Loucy (cell line): ENCODE measurements around the gene PANK4.

Experiments used
- H2AFZ ChIP-seq: fragments of 200-600 bp; sonication (generic); 2 replicates; pipeline ENCODE4 v1.6.0; 2016; ENCODE audit warnings: antibody characterized with exemption, mild to moderate bottlenecking, low read length, moderate library complexity
- H3F3A ChIP-seq: fragments of 200-600 bp; 2 replicates; pipeline ENCODE4 v1.6.0; 2016; ENCODE audit warnings: antibody characterized with exemption, low read depth, mild to moderate bottlenecking
- H3K27me3 ChIP-seq: fragments of 200-600 bp; sonication (generic); 2 replicates; pipeline ENCODE4 v1.6.1; 2014; ENCODE audit warnings: low read length, mild to moderate bottlenecking; ENCODE audit not compliant: insufficient read depth, poor library complexity, severe bottlenecking
- H3K36me3 ChIP-seq: fragments of 200-600 bp; sonication (generic); 2 replicates; pipeline ENCODE4 v1.6.1; 2016; ENCODE audit warnings: low read length; ENCODE audit not compliant: insufficient read depth
- H3K4me1 ChIP-seq: fragments of 200-600 bp; sonication (generic); 2 replicates; pipeline ENCODE4 v1.5.1; 2014; ENCODE audit warnings: low read length, mild to moderate bottlenecking; ENCODE audit not compliant: insufficient read depth, poor library complexity, severe bottlenecking
- H3K4me2 ChIP-seq: fragments of 200-600 bp; sonication (generic); 2 replicates; pipeline ENCODE4 v1.6.0; 2014; ENCODE audit warnings: antibody characterized with exemption, low read length, low read depth, mild to moderate bottlenecking; ENCODE audit not compliant: poor library complexity, severe bottlenecking
- H3K4me3 ChIP-seq: fragments of 200-600 bp; sonication (generic); 2 replicates; pipeline ENCODE4 v1.5.1; 2014; ENCODE audit warnings: low read length, mild to moderate bottlenecking, mixed read lengths; ENCODE audit not compliant: poor library complexity, severe bottlenecking
- H3K79me2 ChIP-seq: fragments of 200-600 bp; sonication (generic); 2 replicates; pipeline ENCODE4 v1.6.1; 2014; ENCODE audit warnings: low read length; ENCODE audit not compliant: insufficient read depth
- H3K9ac ChIP-seq: fragments of 200-600 bp; sonication (generic); 2 replicates; pipeline ENCODE4 v1.6.0; 2014; ENCODE audit warnings: mild to moderate bottlenecking, low read depth, low read length, moderate library complexity; ENCODE audit not compliant: poor library complexity, severe bottlenecking
- H3K9me2 ChIP-seq: fragments of 200-600 bp; sonication (generic); replicated peaks from 2 replicates; pipeline ENCODE4 v1.6.1; 2016; ENCODE audit warnings: low read depth, low read length, mixed read lengths
- H3K9me3 ChIP-seq: fragments of 200-600 bp; sonication (generic); 2 replicates; pipeline ENCODE4 v1.6.1; 2014; ENCODE audit warnings: mild to moderate bottlenecking, antibody characterized with exemption, low read length, low read depth; ENCODE audit not compliant: insufficient read depth
- H4K20me1 ChIP-seq: fragments of 200-600 bp; sonication (generic); 2 replicates; pipeline ENCODE4 v1.6.0; 2014; ENCODE audit warnings: antibody characterized with exemption, low read length, mild to moderate bottlenecking; ENCODE audit not compliant: insufficient read depth, poor library complexity, severe bottlenecking
- EZH2phosphoT487 ChIP-seq: fragments of 200-600 bp; IDR thresholded peaks from 2 replicates; pipeline ENCODE4 v1.6.1; 2018; ENCODE audit warnings: antibody characterized with exemption, mild to moderate bottlenecking, moderate library complexity, borderline replicate concordance
- TF ChIP-seq, protein P1 (sequence below): fragments of 200-600 bp; sonication (generic); conservative IDR thresholded peaks from 2 replicates; pipeline ENCODE4 v1.5.1; 2014; ENCODE audit warnings: mild to moderate bottlenecking, antibody characterized with exemption, low read length

The PANK4 gene

DNA sequence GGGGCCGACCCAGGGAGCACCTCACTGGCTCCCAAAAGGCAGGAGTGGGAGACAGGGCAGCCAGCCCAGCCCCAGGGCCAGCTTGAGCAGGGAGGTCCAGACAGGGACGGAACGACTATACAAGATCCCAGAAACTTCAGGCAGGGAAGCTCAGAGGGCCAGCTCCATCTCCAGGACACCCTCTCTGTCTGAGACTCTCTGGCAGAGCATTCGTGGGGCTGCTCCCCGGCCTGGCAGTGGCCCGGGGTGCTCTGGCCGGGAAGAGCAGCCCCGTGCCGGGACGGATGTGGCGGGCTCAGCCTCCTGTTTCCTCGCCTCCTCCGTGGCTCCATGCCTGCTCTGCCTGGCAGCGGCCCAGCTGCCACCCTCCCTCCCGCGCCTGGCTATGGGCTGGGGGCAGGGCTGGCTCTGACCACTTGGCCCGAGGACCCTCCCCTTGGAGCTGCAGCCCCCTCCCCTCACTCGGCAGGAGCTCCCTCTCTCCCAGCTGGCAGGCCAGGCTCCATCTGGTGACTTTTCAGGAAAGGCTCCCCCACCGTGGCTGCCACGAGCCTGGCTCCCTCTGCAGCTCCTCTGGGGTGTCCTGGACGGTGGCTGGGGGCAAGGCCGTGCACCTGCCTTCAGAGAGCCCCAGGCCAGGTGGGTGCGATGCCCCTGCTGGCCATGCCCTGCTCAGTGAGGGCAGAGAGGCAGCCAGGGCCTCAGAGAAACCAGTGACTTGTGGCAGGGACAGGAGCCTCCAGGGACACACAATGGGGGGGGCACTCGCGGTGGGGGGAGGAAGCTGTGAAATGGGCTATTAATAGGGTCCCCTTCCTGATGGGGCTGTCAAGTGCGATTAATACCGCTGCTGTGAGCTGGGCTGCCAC is 55.9 kb downstream of the PANK4 start:
- Histone ChIP-seq H2AFZ (no peak overlapping the region), H3K9me2 (no peaks in the 10 kb centered on the region), H3K36me3 (no peaks in the 10 kb centered on the region), H3K9me3 (no peaks in the 10 kb centered on the region), H3F3A (no peaks in the 10 kb centered on the region), H3K4me3 (no peak overlapping the region), H3K79me2 (no peaks in the 10 kb centered on the region), H4K20me1 (no peaks in the 10 kb centered on the region), H3K27me3 (no peaks in the 10 kb centered on the region), H3K4me2 (no peak overlapping the region), H3K4me1 (no peaks in the 10 kb centered on the region), H3K9ac (no peak overlapping the region)
- no peak for TF ChIP-seq EZH2phosphoT487
- TF ChIP-seq, protein P1, sequence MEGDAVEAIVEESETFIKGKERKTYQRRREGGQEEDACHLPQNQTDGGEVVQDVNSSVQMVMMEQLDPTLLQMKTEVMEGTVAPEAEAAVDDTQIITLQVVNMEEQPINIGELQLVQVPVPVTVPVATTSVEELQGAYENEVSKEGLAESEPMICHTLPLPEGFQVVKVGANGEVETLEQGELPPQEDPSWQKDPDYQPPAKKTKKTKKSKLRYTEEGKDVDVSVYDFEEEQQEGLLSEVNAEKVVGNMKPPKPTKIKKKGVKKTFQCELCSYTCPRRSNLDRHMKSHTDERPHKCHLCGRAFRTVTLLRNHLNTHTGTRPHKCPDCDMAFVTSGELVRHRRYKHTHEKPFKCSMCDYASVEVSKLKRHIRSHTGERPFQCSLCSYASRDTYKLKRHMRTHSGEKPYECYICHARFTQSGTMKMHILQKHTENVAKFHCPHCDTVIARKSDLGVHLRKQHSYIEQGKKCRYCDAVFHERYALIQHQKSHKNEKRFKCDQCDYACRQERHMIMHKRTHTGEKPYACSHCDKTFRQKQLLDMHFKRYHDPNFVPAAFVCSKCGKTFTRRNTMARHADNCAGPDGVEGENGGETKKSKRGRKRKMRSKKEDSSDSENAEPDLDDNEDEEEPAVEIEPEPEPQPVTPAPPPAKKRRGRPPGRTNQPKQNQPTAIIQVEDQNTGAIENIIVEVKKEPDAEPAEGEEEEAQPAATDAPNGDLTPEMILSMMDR, result no peak

DNA sequence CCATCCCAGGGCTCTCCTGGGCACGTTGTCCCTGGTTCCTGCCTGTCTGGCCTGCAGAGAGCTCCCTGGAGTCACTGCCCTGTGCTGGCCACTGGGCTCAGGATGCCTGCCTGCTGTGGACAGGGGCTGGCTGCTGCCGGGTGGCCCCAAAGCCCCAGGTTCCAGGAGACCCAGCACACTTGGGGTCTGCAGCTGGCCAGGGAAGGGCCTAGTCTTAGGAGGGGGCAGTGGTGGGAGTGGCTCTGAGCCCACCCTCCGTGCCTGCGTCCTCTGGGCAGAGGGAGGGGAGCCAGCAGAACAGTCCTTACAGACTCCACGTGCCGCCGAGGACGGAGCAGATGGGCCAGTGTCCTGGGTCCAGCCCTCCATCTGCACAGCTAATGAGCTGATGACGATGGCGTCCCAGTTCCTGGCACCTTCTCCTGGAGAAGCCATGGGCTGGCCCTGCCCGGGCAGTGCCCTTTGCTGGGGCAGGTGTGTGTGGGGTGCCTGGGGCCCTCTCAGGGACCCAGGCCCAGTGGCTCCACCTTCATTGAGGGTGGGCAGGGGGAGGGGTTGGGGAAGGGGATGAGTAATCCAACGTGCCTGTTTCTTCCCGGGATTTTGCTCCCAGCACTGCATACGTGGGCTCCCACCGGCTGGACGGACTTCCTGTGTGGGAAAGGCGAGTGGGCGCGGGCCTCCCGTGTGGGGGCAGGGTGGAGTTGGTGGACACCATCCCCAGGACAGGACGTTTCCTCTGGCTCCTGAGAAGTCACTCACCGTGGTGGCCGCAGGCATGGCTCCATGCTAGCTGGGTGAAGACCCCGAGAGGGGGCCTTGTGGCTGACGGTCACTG is 57.1 kb downstream of the PANK4 start:
- no peaks in the 10 kb centered on the region for H3K36me3 ChIP-seq
- H3K4me2 ChIP-seq, result no peak overlapping the region
- H3K9ac ChIP-seq, result no peak overlapping the region

DNA sequence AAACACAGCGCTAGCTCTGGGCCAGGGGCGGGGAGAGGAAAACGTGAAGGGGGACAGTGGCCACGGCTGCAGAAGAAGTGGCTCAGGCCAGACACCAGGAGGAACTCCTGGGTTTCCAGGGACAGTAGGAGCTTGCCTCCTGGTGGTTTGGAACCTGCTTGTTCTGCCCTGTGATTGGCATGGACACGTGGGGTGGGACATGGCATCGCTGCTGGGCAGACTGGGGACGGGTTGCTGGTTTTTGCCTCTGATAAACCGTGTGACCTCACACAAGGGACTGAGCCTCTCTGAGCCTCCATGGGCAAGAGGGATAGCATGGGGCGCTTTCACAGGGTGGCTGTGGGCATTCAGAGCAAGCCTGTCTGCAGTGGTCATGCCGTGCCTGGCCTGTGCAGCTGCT is 57.9 kb downstream of the PANK4 start:
- H3K4me3 ChIP-seq, result no peak overlapping the region
- no peaks in the 10 kb centered on the region for H3K9me3 ChIP-seq
- H2AFZ ChIP-seq, result no peak overlapping the region
- H3F3A ChIP-seq, result no peaks in the 10 kb centered on the region
- H4K20me1 ChIP-seq, result no peaks in the 10 kb centered on the region
- no peaks in the 10 kb centered on the region for H3K9me2 ChIP-seq
- H3K4me2 ChIP-seq, result no peak overlapping the region
- TF ChIP-seq, protein P1, result no peak
- TF ChIP-seq EZH2phosphoT487, result no peak
- no peaks in the 10 kb centered on the region for H3K79me2 ChIP-seq
- H3K9ac ChIP-seq, result no peak overlapping the region
- no peaks in the 10 kb centered on the region for H3K27me3 ChIP-seq
- H3K4me1 ChIP-seq, result no peaks in the 10 kb centered on the region
- H3K36me3 ChIP-seq, result no peaks in the 10 kb centered on the region

More for the DNA sequence above, 57.1 kb downstream of the PANK4 start:
- Histone ChIP-seq H3K79me2 (no peaks in the 10 kb centered on the region), H4K20me1 (no peaks in the 10 kb centered on the region), H3K9me2 (no peaks in the 10 kb centered on the region), H3F3A (no peaks in the 10 kb centered on the region), H2AFZ (no peak overlapping the region), H3K27me3 (no peaks in the 10 kb centered on the region), H3K4me1 (no peaks in the 10 kb centered on the region), H3K4me3 (no peak overlapping the region), H3K9me3 (no peaks in the 10 kb centered on the region)
- TF ChIP-seq, protein P1, result no peak
- no peak for TF ChIP-seq EZH2phosphoT487
